ENCODE measurements around the gene HHEX. TPM values are rescaled to one million over a fixed set of nuclear protein-coding genes. Genes with fewer than 3 reads are reported as not detected.

HHEX gene
- total RNA-seq, 2 donors from 2014 or later: 2.1 to 4.9 TPM

DNA sequence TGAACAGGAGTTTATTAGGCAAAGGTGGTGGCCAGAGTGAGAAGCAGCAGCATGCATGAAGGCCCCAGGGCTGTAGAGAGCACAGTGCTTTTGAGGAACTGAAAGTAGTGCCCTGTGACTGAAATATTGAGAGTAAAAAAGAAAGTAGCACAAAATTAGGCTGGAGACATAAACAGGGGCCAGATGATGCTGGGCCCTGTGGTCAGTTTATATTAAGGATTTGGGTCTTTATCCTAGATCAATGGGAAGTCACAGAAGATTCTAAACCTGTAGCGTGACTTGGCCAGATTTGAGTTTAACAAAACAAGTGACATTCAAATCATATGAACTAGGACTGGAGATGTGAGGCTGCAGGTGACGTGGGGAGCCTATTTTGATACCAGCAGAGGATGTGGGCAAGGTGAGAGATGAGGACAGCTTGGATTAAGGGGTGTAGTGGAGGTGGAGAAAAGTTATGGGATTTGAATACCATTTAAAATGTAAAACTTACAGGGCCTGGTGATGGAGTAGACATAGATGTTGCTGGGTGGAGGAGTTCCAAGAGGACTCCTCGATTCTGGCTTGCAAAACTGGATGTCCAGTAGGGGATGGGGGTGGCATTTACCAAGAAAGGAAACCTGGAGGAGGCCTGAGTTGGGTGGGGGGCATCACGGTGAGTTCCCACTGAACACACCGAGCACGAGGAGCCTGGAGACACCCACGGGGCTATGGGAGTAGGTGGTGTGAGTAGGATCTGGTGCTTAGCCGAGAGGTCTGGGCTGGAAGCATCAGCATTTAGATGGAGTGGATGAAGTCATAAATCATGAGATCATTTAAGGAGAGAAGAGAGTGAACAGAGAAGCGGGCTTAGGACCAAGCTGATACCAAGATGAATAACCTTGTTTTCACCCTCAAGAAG, 52.8 kb downstream of the HHEX start:
- TF ChIP-seq, protein P1, sequence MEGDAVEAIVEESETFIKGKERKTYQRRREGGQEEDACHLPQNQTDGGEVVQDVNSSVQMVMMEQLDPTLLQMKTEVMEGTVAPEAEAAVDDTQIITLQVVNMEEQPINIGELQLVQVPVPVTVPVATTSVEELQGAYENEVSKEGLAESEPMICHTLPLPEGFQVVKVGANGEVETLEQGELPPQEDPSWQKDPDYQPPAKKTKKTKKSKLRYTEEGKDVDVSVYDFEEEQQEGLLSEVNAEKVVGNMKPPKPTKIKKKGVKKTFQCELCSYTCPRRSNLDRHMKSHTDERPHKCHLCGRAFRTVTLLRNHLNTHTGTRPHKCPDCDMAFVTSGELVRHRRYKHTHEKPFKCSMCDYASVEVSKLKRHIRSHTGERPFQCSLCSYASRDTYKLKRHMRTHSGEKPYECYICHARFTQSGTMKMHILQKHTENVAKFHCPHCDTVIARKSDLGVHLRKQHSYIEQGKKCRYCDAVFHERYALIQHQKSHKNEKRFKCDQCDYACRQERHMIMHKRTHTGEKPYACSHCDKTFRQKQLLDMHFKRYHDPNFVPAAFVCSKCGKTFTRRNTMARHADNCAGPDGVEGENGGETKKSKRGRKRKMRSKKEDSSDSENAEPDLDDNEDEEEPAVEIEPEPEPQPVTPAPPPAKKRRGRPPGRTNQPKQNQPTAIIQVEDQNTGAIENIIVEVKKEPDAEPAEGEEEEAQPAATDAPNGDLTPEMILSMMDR (IDR thresholded peaks at IDR 0.05): no peak
- Histone ChIP-seq H3K4me1 (no peaks in the 10 kb centered on the region), H3K4me3 (no peak overlapping the region), H3K27ac (no peak overlapping the region), H3K9me3 (no peaks in the 10 kb centered on the region), H3K27me3 (no peaks in the 10 kb centered on the region), H3K36me3 (no peaks in the 10 kb centered on the region)
- DNase-seq (ENCODE audit: low spot score): no peak

Other genes starting within 250 kb of the HHEX start
- gene IDE, start 115.9 kb upstream of the HHEX start, total RNA-seq: 10 to 100 TPM; 20.3 to 36.0 TPM
- gene KIF11, start 96.8 kb upstream of the HHEX start, total RNA-seq: 1 to 10 TPM in 1 of 2 donors, under 1 TPM in 1; 0.24 to 1.4 TPM
- 10 to 100 TPM in 1 of 2 donors, 1 to 10 TPM in 1; 7.0 to 10.1 TPM for gene EXOC6, start 158.6 kb downstream of the HHEX start, total RNA-seq